ENCODE measurements around the gene PHETA1.
A peak's percentile ranks its signal among the peaks of the same experiment; 100 is the strongest.

The PHETA1 gene

DNA sequence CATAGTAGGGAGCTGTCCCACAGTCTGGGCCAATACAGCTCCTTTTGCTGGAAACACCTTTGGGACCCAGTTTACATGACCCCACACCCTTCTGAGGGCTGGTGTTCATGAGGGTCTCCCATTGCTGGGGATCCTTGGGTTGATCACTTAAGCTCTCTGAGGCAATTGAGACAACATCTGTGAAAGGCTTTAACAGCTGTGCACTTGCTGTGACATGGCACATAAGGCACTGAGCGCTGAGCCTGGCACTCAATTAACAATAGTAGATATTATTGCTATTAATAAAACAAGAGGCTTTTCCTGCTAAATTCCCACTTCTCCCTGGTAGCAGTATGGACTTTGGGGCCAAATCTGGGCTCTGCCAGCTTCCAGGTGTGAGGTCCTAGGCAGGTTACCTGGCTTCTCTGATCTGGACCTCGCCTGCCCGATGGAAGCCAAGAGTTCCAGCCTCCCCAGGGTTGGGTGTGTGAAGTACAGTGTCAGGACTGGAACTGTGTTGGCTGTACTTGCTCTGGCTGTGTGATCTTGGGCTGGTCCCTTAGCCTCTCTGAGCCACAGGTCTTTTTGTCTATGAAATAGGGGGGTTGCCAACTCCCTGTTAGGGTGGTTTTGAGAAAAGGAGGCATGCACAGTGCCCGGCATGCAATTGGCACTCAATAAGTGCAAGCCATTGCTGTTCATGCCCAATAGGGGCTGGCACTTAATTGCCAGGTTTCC lies 39.9 kb upstream of the PHETA1 start:
- H4K20me1 ChIP-seq (ENCODE audit: insufficient read depth, low read length): peaks cover 62% of the 10 kb centered on the region
- H3K27me3 ChIP-seq (ENCODE audit: insufficient read depth, low read length, poor library complexity): no peaks in the 10 kb centered on the region
- no peak overlapping the region for H3K27ac ChIP-seq (ENCODE audit: low read length)
- no peak for ATAC-seq (ENCODE audit: insufficient read depth, low read depth)
- peaks cover 46% of the 10 kb centered on the region for H3K4me1 ChIP-seq (ENCODE audit: insufficient read depth, low read length)
- H3K4me2 ChIP-seq (ENCODE audit: insufficient read depth, low read length): peak overlapping the region; percentile 94; the same call in 1 of the 2 replicates
- H3K36me3 ChIP-seq (ENCODE audit: insufficient read depth, low read length): no peaks in the 10 kb centered on the region; the same call in 1 of the 2 replicates
- H3K9me3 ChIP-seq (ENCODE audit: insufficient read depth, low read length, severe bottlenecking): no peaks in the 10 kb centered on the region
- peaks cover 77% of the 10 kb centered on the region for H3K79me2 ChIP-seq (ENCODE audit: insufficient read depth, low read length)
- H2AFZ ChIP-seq (ENCODE audit: low read depth, low read length): no peak overlapping the region
- TF ChIP-seq, protein P1, sequence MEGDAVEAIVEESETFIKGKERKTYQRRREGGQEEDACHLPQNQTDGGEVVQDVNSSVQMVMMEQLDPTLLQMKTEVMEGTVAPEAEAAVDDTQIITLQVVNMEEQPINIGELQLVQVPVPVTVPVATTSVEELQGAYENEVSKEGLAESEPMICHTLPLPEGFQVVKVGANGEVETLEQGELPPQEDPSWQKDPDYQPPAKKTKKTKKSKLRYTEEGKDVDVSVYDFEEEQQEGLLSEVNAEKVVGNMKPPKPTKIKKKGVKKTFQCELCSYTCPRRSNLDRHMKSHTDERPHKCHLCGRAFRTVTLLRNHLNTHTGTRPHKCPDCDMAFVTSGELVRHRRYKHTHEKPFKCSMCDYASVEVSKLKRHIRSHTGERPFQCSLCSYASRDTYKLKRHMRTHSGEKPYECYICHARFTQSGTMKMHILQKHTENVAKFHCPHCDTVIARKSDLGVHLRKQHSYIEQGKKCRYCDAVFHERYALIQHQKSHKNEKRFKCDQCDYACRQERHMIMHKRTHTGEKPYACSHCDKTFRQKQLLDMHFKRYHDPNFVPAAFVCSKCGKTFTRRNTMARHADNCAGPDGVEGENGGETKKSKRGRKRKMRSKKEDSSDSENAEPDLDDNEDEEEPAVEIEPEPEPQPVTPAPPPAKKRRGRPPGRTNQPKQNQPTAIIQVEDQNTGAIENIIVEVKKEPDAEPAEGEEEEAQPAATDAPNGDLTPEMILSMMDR (IDR thresholded peaks at IDR 0.05; ENCODE audit: borderline replicate concordance, extremely low read depth, low read length, poor library complexity, severe bottlenecking): no peak
- TF ChIP-seq EZH2 (IDR thresholded peaks at IDR 0.05; ENCODE audit: borderline replicate concordance, low read depth, low read length, severe bottlenecking): no peak
- DNase-seq: no peak
- H3K4me3 ChIP-seq (ENCODE audit: low read depth in 1 of 2, low read length in 2 of 2): no peak overlapping the region
- no peak overlapping the region for H3K9ac ChIP-seq (ENCODE audit: low read depth, low read length)

DNA sequence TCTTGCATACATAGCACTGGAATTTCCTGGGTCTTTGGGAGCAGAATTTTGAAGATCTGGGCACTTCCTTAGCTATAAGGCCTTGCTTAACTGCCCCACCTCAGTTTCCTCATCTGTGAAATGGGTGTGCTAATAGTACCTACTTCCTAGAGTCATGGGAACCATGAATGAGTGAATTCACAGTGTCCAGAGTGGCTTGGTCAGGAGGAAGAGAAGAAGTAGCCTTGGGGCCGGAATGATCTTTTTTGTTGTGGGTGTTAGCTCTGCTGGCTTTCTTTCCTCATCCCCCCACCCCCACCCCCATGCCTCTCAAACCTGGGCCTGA lies 39.2 kb upstream of the PHETA1 start:
- Histone ChIP-seq H3K9ac (ENCODE audit: low read depth, low read length) (no peak overlapping the region), H3K4me1 (ENCODE audit: insufficient read depth, low read length) (peaks cover 46% of the 10 kb centered on the region), H3K79me2 (ENCODE audit: insufficient read depth, low read length) (peaks cover 69% of the 10 kb centered on the region), H3K27me3 (ENCODE audit: insufficient read depth, low read length, poor library complexity) (no peaks in the 10 kb centered on the region), H4K20me1 (ENCODE audit: insufficient read depth, low read length) (peaks cover 57% of the 10 kb centered on the region), H3K27ac (ENCODE audit: low read length) (0 out of 2 replicates have a peak overlapping the region, but pooled peaks have one; percentile 6), H3K4me3 (ENCODE audit: low read depth in 1 of 2, low read length in 2 of 2) (peak overlapping the region in 1 of 2 experiments; percentile 83; a peak in 2 of 4 replicates), H3K36me3 (ENCODE audit: insufficient read depth, low read length) (no peaks in the 10 kb centered on the region; the same call in 1 of the 2 replicates), H2AFZ (ENCODE audit: low read depth, low read length) (no peak overlapping the region), H3K9me3 (ENCODE audit: insufficient read depth, low read length, severe bottlenecking) (no peaks in the 10 kb centered on the region), H3K4me2 (ENCODE audit: insufficient read depth, low read length) (peak overlapping the region; percentile 94)
- no peak for DNase-seq
- no peak for TF ChIP-seq EZH2 (IDR thresholded peaks at IDR 0.05; ENCODE audit: borderline replicate concordance, low read depth, low read length, severe bottlenecking)
- ATAC-seq (ENCODE audit: insufficient read depth, low read depth): no peak

DNA sequence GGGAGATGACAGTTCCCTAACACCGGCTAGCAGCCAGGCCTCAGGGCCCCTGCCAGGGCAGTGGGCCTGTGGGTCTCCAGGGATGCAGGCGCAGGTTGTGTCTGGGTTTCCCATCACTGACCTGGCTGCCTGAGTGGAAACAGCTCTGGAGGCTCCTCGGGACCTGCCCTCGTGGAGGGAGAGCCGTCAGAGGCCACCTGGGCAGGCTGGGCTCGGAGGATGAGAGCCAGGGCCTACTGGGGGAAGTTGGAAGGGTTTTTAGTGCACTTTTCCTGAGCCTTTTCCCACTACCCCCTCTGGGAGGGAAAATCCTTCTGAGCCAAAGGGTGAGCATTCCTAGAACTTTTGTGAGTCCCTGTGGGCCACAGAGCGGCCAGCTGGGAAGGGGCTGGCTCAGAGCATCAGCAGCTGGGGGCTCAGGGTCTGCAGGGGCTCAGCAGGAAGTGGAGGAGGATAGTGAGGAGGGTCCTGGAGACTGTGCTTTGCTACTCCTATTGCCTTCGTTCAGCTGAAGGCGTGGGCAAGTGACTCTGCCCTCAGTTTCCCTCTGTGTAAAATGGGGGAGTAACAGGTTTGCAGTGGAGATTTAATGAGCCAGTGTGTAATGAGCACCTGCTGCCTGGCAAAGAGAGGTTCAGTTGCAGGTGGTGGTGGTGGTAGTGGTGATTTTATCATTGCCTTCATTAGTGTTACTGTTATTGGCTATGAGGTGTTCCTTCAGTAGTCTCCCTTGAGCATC lies 38.7 kb upstream of the PHETA1 start:
- no peaks in the 10 kb centered on the region for H3K9me3 ChIP-seq (ENCODE audit: insufficient read depth, low read length, severe bottlenecking)
- DNase-seq: no peak

More for the DNA sequence above, 38.7 kb upstream of the PHETA1 start:
- no peak for TF ChIP-seq EZH2 (IDR thresholded peaks at IDR 0.05; ENCODE audit: borderline replicate concordance, low read depth, low read length, severe bottlenecking)
- TF ChIP-seq, protein P1 (IDR thresholded peaks at IDR 0.05; ENCODE audit: borderline replicate concordance, extremely low read depth, low read length, poor library complexity, severe bottlenecking): no peak
- Histone ChIP-seq H2AFZ (ENCODE audit: low read depth, low read length) (no peak overlapping the region), H3K79me2 (ENCODE audit: insufficient read depth, low read length) (peaks cover 64% of the 10 kb centered on the region), H4K20me1 (ENCODE audit: insufficient read depth, low read length) (peaks cover 57% of the 10 kb centered on the region), H3K4me3 (ENCODE audit: low read depth in 1 of 2, low read length in 2 of 2) (peak overlapping the region; percentile 80 to 83; a peak in 3 of 4 replicates), H3K27me3 (ENCODE audit: insufficient read depth, low read length, poor library complexity) (no peaks in the 10 kb centered on the region), H3K4me2 (ENCODE audit: insufficient read depth, low read length) (peak overlapping the region; percentile 94), H3K4me1 (ENCODE audit: insufficient read depth, low read length) (peaks cover 46% of the 10 kb centered on the region), H3K9ac (ENCODE audit: low read depth, low read length) (peak overlapping the region; percentile 89), H3K27ac (ENCODE audit: low read length) (peak overlapping the region; percentile 95), H3K36me3 (ENCODE audit: insufficient read depth, low read length) (no peaks in the 10 kb centered on the region; the same call in 1 of the 2 replicates)
- ATAC-seq (ENCODE audit: insufficient read depth, low read depth): no peak

Measured in DND-41 (cell line).